ENCODE results near the gene MIGA2.

GRCh38 chr9:128992995-128993394, 43.4 kb upstream of the MIGA2 start:
- TF ChIP-seq MAX (IDR thresholded peaks at IDR 0.05) (no peak), CTCF (IDR thresholded peaks at IDR 0.05 in 2 of 3, conservative IDR thresholded peaks at IDR 0.05 in 1 of 3; ENCODE audit: borderline replicate concordance in 1 of 3, insufficient read depth in 1 of 3, low read depth in 2 of 3, low read length in 2 of 3) (peak; percentile 33 to 44 (median 40); a peak in 5 of 6 replicates), POLR2A (IDR thresholded peaks at IDR 0.05; ENCODE audit: borderline replicate concordance, extremely low read depth, insufficient read depth, insufficient read length) (no peak), TCF7L2 (IDR thresholded peaks at IDR 0.05; ENCODE audit: borderline replicate concordance, extremely low read depth, insufficient read depth, insufficient read length) (no peak), RAD21 (IDR thresholded peaks at IDR 0.05; ENCODE audit: low read depth) (peak; percentile 40), SP1 (IDR thresholded peaks at IDR 0.05; ENCODE audit: low read depth) (no peak), EZH2 (IDR thresholded peaks at IDR 0.05) (no peak), SIN3A (IDR thresholded peaks at IDR 0.05; ENCODE audit: low read depth) (no peak), EZH2phosphoT487 (IDR thresholded peaks at IDR 0.05; ENCODE audit: borderline replicate concordance) (no peak), POLR2AphosphoS5 (IDR thresholded peaks at IDR 0.05; ENCODE audit: low read depth, low read length) (no peak)
